ENCODE data around the gene CDKN3.
"Not testable (repeated sequence)": the region's sequence is repeated elsewhere in the genome, so short reads cannot be mapped to it uniquely, and the experiment has no call there.

The CDKN3 gene

GRCh38 chr14:54451961-54452360 is 55.2 kb downstream of the CDKN3 start:
- no peak for DNase-seq (ENCODE audit: insufficient read length, low spot score)
- no peak for FAIRE-seq

- FAIRE-seq (no peak), DNase-seq (ENCODE audit: insufficient read length, low spot score) (no peak)
Observed at GRCh38 chr14:54453252-54453651, 56.4 kb downstream of the CDKN3 start.

- DNase-seq (ENCODE audit: insufficient read length, low spot score); FAIRE-seq: not testable (repeated sequence)
Observed at GRCh38 chr14:54453990-54454389, 57.2 kb downstream of the CDKN3 start.

- DNase-seq (ENCODE audit: insufficient read length, low spot score) (no peak), FAIRE-seq (no peak)
Observed at GRCh38 chr14:54455363-54455762, 58.6 kb downstream of the CDKN3 start.

GRCh38 chr14:54456820-54457608 is 60.2 kb downstream of the CDKN3 start:
- FAIRE-seq; DNase-seq (ENCODE audit: insufficient read length, low spot score): not testable (repeated sequence)

GRCh38 chr14:54457609-54457996 is 60.8 kb downstream of the CDKN3 start:
- FAIRE-seq (no peak), DNase-seq (ENCODE audit: insufficient read length, low spot score) (no peak)

GRCh38 chr14:54458536-54458935 is 61.7 kb downstream of the CDKN3 start:
- not testable (repeated sequence) for FAIRE-seq; DNase-seq (ENCODE audit: insufficient read length, low spot score)

- no peak for DNase-seq (ENCODE audit: insufficient read length, low spot score)
- no peak for FAIRE-seq
Observed at GRCh38 chr14:54459106-54459505, 62.3 kb downstream of the CDKN3 start.

GRCh38 chr14:54462048-54462447 is 65.2 kb downstream of the CDKN3 start:
- FAIRE-seq (no peak), DNase-seq (ENCODE audit: insufficient read length, low spot score) (no peak)

- DNase-seq (ENCODE audit: insufficient read length, low spot score), result no peak
- FAIRE-seq, result no peak
Observed at GRCh38 chr14:54465654-54466053, 68.8 kb downstream of the CDKN3 start.

- FAIRE-seq (no peak), DNase-seq (ENCODE audit: insufficient read length, low spot score) (no peak)
Observed at GRCh38 chr14:54467280-54467679, 70.5 kb downstream of the CDKN3 start.

Data from GM19239 (cell line).